Middle frontal gyrus (tissue), 1 donor: ENCODE results near the gene SEC14L1.
"Not testable (repeated sequence)": the region's sequence is repeated elsewhere in the genome, so short reads cannot be mapped to it uniquely, and the experiment has no call there.

Experiments
- DNase-seq: peaks from one replicate; pipeline ENCODE4 v3.0.0-alpha.2; 2015; ENCODE audit warnings: low spot score; ENCODE audit errors: extremely low spot score

Gene SEC14L1

DNA sequence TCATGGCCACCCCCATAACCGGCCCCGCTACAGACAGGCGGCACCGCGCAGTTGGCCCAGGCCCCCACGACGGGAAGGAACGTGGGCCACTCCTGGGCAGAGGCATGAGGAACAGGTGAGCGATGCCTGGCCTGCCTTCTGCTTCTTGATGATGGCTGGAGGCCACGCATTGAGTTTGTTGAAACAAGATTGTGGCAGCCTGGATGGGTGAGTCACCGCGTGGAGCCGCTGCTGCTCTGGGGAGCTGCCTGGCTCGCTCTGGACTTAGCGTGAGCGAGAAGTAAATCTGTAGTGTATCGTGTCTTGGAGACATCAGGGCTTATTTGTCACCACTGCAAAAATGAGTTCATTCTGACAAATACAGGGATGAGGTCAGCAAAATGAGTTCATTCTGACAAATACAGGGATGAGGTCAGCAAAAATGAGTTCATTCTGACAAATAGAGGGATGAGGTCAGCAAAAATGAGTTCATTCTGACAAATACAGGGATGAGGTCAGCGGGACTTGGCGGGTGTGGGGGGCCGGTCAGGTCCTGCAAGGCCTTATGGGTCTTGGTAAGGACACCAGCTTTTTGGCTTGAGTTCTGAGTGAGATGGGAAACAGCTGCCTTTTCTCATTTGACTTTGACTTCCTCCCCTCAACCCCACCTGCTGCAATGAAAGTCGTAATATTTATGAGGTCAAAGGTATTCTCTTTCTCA, 93.0 kb downstream of the SEC14L1 start:
- no peak for DNase-seq

DNA sequence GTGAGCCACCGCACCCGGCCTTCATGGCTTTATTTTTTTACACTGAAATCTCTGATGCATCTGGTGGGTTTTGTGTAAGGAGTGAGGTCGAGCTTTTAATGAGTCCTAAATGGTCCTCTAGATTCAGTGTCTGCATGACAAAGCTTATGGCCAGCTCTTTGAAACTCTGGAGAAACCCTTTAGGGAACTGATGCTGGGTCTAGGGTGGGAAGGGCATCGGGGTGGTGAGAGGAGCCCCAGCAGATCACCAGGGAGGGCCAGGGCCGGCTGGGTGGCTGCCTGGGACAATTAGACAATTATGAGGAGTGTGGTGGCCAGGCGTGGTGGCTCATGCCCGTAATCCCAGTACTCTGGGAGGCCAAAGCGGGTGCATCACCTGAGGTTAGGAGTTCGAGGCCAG, 93.9 kb downstream of the SEC14L1 start:
- DNase-seq: no peak

DNA sequence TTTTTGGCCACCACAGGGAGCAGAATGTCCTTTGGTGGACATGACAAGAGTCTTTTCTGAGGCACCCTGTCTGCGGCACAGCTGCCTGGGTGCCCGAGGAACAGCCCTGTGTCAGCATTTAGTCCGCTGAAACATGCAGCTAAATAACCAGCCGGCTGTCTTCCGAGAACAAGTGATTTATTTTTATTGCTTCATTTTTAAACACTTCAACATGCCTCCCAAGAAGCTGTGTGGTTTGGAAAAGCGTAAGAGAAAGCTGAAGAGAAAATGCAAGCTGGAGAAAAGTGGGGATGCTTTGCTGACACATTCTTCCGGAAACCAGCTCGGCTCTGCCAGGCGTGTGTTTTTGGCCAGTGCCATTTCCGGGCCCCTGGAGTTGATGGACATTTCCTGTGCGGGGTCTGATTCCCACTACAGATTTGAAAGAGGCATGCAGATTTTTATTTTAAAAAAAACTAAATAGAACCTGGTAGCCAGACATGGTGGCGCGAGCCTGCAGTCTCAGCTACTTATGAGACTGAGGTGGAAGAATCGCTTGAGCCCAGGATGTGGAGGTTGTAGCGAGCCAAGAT, 94.7 kb downstream of the SEC14L1 start:
- peak; percentile 37 for DNase-seq

DNA sequence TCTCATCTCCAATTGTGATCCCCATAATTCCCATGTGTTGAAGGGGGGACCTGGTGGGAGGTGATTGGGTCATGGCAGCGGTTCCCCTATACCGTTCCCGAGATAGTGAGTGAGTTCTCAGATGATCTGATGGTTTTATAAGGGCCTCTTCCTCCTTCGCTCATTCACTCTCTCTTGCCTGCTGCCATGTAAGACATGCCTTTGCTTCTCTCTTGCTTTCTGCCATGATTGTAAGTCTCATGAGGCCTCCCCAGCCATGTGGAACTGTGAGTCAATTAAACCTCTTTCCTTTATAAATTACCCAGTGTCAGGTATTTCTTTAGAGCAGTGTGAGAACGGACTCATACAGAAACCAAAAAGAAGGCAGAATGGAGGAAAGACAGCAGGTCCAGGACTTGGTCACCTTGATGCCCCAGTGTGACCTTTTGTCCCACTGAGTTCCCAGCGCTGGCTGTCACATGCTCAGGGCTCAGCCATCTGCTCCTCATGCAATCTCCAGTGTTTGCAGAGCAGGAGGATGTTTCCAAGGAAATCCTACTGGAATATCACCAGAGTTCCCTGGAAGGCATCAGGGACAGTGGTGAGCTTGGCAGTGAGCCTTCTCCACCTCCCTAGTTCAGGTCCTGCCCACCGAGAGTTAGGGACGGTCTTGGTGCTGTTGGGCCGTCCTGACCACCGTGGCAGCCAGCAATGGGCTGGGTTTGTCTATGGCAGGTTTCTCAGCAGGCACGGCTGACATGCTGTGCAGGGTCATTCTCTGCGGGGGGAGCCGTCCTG, 96.7 kb downstream of the SEC14L1 start:
- no peak for DNase-seq

DNA sequence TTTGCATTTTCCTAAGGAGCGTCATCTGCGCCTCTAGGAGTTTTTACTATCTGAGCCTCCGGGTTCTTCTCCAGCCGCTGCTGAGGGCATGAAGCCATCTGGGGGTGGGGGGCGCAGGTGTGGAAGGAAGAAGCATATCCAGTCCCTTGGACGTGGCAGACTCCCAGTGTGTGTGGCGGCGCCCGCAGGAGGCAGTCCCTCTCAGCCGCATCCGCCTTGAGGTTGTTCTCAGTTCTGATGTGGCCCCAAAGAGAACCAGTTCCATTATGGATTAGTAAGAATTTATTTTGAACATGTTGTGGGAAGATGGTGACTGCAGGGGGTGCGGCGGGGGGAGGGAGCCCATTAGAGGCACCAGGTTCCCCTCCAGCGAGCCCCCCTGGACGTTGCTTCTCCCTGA, 100.2 kb downstream of the SEC14L1 start:
- DNase-seq: no peak

GRCh38 chr17:77242118-77242851, 101.5 kb downstream of the SEC14L1 start:
- DNase-seq: no peak

DNA sequence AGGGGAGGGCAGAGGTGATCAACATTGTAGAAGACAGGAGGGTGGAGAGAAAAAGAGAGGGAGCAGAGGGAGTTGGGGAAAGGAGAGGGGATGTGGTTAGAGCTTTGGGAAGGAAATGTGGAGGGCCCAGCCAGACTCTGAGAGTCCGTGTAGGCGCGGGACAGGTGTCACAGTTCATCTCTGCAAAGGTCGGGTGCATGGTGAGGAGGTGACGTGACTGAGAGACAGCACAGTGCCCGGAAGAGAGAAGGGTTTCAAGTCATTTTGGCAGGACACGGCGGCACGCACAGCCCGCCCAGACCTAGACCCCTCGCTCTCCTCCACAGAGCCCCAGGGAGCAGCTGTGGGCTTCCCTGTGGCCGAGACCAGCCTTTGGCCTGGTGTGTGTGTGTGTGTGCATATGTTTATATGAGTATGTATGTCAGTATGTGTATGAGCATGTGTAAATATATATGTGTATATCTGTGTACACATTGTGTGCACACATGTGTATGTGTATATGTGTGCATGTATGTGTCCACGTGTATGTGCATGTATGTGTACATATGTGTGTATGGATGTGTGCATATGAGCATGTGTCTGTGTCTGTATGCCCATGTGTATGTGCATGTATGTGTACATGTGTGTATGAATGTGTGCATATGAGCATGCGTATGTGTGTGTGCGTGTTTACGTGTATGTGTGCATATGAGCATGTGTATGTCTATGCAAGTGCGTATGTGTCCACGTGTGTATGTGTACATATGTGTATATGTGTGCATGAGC, 104.6 kb downstream of the SEC14L1 start:
- no peak for DNase-seq

- DNase-seq: no peak
Measured at GRCh38 chr17:77246110-77247047, 105.6 kb downstream of the SEC14L1 start.

DNA sequence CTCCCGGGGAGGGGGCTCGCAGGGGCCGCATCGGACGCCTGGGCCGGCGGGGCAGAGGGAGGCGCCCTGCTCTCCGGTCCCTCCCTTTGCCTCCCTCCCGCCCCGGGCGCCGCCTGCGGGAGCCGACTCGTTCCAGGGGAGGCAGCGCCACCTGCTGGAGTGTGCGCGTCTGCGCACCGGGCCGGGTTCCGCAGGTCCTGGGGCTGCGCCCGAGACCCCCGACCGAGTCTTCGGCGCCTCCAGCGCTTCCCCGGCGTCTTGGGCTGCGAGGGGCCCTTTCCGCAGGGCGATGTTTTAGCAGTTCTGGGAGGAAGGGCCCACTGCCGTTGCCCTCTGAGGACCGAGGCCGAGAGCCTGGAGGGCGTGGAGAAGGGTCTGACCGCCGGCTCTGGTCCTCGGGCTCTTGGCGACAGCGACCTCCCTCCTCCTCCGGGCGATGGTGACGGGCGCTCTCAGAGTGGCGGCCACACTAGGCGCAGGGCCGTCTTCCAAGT, 106.3 kb downstream of the SEC14L1 start:
- DNase-seq: peak; percentile 58

GRCh38 chr17:77247609-77248008, 106.8 kb downstream of the SEC14L1 start:
- no peak for DNase-seq

GRCh38 chr17:77248216-77249114, 107.7 kb downstream of the SEC14L1 start:
- no peak for DNase-seq

- no peak for DNase-seq
Measured at GRCh38 chr17:77251622-77252183, 110.9 kb downstream of the SEC14L1 start.

- not testable (repeated sequence) for DNase-seq
Measured at GRCh38 chr17:77252306-77252705, 111.5 kb downstream of the SEC14L1 start.

DNA sequence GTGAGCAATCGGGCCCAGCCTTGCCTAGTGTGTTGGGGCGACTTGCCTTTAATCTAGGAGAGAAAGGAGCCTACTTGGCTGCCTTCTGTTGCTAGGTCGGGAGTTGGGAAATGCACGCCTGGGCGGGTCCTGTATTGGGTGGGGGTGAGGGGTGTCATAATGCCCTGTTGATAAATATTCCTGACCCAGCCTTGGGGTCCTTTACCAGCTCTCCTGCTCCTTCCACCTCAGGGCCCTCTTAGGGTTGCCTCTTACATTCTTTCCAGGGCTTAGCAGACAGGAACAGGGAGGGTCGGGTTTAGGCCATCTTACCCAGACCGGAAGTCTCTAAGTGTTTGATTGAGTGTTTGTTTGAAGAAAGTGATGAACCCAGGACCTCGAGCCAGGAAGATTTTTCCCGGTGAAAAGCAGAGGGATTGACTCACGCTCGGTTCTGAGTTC, 112.9 kb downstream of the SEC14L1 start:
- DNase-seq: no peak

DNA sequence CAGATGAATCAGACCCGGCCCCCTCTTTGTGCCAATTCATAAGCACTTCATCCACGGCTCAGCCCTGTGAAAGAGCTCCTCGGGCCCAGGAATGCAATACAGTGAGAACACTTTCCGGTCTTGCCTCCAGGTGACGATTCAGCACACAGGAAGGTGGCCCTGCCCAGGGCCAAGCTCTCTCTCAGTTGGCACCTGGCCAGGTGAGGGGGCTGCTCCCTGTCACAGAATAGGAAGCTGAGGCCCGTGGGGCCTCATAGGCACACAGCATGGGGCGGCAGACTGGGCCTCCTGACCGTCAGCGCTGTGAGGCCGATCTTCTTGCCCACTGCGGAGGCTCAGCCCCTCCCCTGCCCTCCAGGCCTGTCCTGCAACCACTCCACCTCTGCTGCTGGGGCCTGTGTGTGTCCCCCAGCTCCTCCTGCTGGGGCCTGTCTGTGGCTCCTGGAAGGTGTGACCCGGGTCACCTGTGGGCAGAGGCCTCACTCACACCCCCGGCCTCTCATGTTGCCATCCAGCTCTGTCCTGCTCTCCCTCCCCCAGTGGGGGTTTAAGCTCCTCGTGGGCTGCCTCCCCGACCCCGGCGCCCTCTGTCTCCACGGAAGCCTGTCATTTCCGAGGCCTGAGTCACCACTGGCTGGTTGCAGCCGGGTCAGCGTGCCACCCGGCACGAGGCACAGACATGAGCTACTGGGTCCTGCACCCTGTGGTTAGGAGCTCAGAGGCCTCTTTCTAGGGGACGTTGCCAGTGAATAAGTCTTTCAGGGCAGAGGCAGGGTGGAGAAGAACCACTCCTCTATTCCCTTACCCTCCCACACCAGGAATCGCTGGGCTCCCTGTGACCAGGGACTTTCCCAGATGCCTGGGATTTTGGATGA, 114.4 kb downstream of the SEC14L1 start:
- DNase-seq: no peak

DNA sequence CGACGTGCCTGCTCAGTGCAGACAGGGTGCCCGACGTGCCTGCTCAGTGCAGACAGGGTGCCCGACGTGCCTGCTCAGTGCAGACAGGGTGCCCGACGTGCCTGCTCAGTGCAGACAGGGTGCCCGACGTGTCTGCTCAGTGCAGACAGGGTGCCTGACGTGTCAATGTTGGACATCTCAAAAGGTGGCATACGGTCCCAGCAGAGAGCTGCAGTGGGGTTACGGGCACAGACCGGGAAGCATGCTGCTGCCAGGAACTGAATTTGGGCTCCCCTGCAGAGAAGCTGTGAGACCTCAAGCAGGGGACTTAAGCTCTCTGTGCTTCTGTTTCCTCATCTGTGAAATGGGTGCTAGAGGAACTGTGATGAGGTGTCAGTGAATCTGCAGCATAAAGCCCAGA, 115.2 kb downstream of the SEC14L1 start:
- not testable (repeated sequence) for DNase-seq

DNA sequence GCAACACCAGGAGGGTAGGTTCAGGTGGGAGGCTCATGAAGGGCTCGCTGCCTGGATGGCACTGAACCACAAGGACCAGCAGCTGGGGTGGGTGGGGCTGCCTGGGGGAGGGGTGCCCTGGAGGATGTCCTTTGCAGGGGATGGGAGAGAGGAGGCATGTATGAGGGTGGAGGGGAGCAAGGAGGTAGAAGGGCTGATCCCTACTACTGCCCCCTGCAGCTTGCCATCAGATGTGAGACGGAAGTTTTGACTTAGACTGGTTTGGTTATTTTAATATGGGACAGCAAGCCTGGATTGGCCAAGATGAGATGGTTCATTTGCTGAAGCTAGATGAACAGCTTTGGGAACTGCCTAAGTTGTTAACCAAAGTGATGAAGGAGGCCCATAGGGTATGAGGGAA, 115.9 kb downstream of the SEC14L1 start:
- no peak for DNase-seq
